HepG2 (cell line): ENCODE data around the gene RHBDD2. TPM values are rescaled to one million over a fixed set of nuclear protein-coding genes. Genes with fewer than 3 reads are reported as not detected.

Experiments
- ATF6 ChIP-seq: sonication (generic); formaldehyde crosslinking; conservative IDR thresholded peaks from 2 replicates; pipeline ENCODE4 v1.4.0; 2020; ENCODE audit warnings: missing genetic modification reagents
- MAF1 ChIP-seq: sonication (generic); formaldehyde crosslinking; IDR thresholded peaks from 2 replicates; pipeline ENCODE4 v1.5.0; 2020; ENCODE audit warnings: missing genetic modification reagents, borderline replicate concordance
- SOX13 ChIP-seq, 3 experiments: fragments of 450-650 bp in 1 of 3; sonication (generic) in 1 of 3; formaldehyde crosslinking in 1 of 3; IDR thresholded peaks in 2 of 3; conservative IDR thresholded peaks in 1 of 3; 2 replicates each; pipeline versions ENCODE4 v1.5.0 to v1.6.1; 2016 to 2020; ENCODE audit warnings: antibody characterized with exemption in 1 of 3, mild to moderate bottlenecking in 1 of 3, missing compliant biosample characterization in 1 of 3, missing genetic modification reagents in 1 of 3, moderate library complexity in 1 of 3
- SRSF1 ChIP-seq: fragments of 200-400 bp; formaldehyde crosslinking; optimal IDR thresholded peaks from 2 replicates; pipeline ENCODE3; 2017; ENCODE audit warnings: mild to moderate bottlenecking, low read depth, low read length, moderate library complexity
- TCF12 ChIP-seq, 2 experiments: fragments of 450-650 bp in 1 of 2; sonication (generic) in 1 of 2; formaldehyde crosslinking in 1 of 2; IDR thresholded peaks; 2 replicates each; pipeline versions ENCODE4 v1.6.1 to v1.8.0; 2017 to 2022; ENCODE audit warnings: antibody characterized with exemption in 1 of 2, mild to moderate bottlenecking in 1 of 2, missing genetic modification reagents in 1 of 2, moderate library complexity in 1 of 2
- USF2 ChIP-seq, 2 experiments: sonication (generic) in 1 of 2; formaldehyde crosslinking in 1 of 2; IDR thresholded peaks; 2 replicates each; pipeline versions ENCODE4 v1.5.1 to v1.6.1; 2011 to 2020; ENCODE audit warnings: borderline replicate concordance in 1 of 2, low read depth in 1 of 2, low read length in 1 of 2, mild to moderate bottlenecking in 1 of 2, missing genetic modification reagents in 1 of 2, moderate library complexity in 1 of 2
- ZNF362 ChIP-seq: sonication (generic); formaldehyde crosslinking; IDR thresholded peaks from 2 replicates; pipeline ENCODE4 v1.4.0; 2020; ENCODE audit warnings: missing genetic modification reagents, mild to moderate bottlenecking, borderline replicate concordance
- ZNF687 ChIP-seq: sonication (generic); formaldehyde crosslinking; IDR thresholded peaks from 2 replicates; pipeline ENCODE4 v1.5.1; 2020; ENCODE audit warnings: mild to moderate bottlenecking, missing genetic modification reagents, moderate library complexity
- ZNF713 ChIP-seq: sonication (generic); formaldehyde crosslinking; IDR thresholded peaks from 2 replicates; pipeline ENCODE4 v1.4.0; 2020; ENCODE audit warnings: mild to moderate bottlenecking, missing genetic modification reagents
- polyA plus RNA-seq, 8 experiments: library from polyadenylated mRNA; depleted of rRNA in 3 of 8; stranded (reverse) in 7 of 8; unstranded in 1 of 8; fragments of >200 nt; fragmentation: Illumina TruSeq in 4 of 8; extraction: Trizol in 4 of 8; gene quantifications; 2 replicates each; pipeline versions ENCODE4 v1.2.1 to v1.2.3, GENCODE V29; 2011 to 2016; ENCODE audit warnings: low read depth in 4 of 8, missing spikeins in 1 of 8, mixed read lengths in 1 of 8; ENCODE audit not compliant: insufficient read depth in 1 of 8
- total RNA-seq, 5 experiments: library from RNA; depleted of rRNA; stranded (reverse); fragments of >200 nt; fragmentation: Illumina TruSeq; extraction: Trizol; gene quantifications; 2 replicates each; pipeline ENCODE4 v1.2.3, GENCODE V29; 2016; ENCODE audit warnings: low read depth in 1 of 5
- TF ChIP-seq, protein P1 (sequence below), 2 experiments: sonication (generic) in 1 of 2; formaldehyde crosslinking in 1 of 2; IDR thresholded peaks; 2 replicates each; pipeline versions ENCODE4 v1.4.0 to v1.6.1; 2016 to 2020; ENCODE audit warnings: borderline replicate concordance in 1 of 2, low read depth in 1 of 2, mild to moderate bottlenecking in 1 of 2, missing genetic modification reagents in 1 of 2

RHBDD2 gene
- total and polyA plus RNA-seq, 2 of the 13 experiments (the other 11 are each of a cell fraction or from before 2014, with no cell fraction given): 23.1 to 26.4 TPM

DNA sequence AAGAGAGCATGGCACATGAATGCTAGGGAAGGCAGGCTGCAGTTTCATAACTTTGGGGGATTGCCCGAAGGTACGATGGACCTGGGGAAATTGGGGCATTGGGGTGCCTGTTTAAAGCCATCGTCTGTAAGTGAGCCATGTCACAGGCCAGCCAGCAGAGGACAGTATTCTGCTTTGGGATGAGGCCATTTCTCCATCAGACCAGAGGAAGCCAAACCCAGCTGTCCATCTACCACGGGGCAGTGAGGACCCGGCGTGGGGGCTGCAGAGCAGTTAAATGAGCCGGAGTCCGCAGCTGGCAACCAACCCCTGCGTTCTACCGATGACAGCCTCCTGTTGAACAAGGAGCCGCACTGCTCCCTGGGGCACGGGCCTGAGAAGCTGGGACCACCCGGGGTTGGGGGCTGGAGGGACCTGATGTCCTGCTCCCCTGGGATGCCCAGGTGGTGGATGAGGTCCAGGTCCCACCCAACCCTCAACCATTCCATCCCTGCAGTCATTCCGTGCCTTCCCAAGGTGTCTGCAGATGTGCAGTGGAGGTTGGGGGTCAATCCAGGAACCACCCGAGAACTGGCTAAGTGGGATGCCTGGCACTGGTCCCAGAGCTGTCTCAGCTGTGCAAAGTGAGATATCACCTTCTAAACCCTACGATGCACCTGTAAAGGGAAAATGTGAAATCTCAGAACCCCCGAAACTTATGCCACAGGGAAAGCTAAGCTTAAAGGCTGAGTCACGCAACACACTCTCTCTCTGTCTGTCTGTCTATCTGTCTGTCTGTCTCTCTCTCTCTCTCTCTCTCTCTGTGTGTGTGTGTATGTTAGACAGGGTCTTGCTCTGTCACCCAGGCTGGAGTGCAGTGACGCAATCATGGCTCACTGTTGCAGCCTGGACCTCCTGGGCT lies 12.1 kb upstream of the RHBDD2 start (continued):
- TF ChIP-seq ATF6 (CRISPR knock-in tag): no peak
- TF ChIP-seq ZNF687: peak; percentile 78
- TF ChIP-seq MAF1 (CRISPR knock-in tag): no peak
- no peak for TF ChIP-seq USF2 (IDR thresholded peaks at IDR 0.05; ENCODE audit: low read depth, low read length)
- TF ChIP-seq USF2 (CRISPR knock-in tag; IDR thresholded peaks at IDR 0.05; ENCODE audit: borderline replicate concordance): no peak
- no peak for TF ChIP-seq SOX13 (IDR thresholded peaks at IDR 0.05)
- TF ChIP-seq SOX13 (CRISPR knock-in tag; conservative IDR thresholded peaks at IDR 0.05 in 1 of 2, IDR thresholded peaks at IDR 0.05 in 1 of 2): peak in 1 of 2 experiments; percentile 12; a peak in 1 of 4 replicates
- TF ChIP-seq ZNF713 (CRISPR knock-in tag): 0 out of 2 replicates have a peak, but pooled peaks have one; percentile 73
- TF ChIP-seq TCF12 (IDR thresholded peaks at IDR 0.05): no peak
- TF ChIP-seq TCF12 (CRISPR knock-in tag; IDR thresholded peaks at IDR 0.05): no peak
- no peak for TF ChIP-seq ZNF362 (CRISPR knock-in tag)
- TF ChIP-seq SRSF1: no peak
- TF ChIP-seq, protein P1, sequence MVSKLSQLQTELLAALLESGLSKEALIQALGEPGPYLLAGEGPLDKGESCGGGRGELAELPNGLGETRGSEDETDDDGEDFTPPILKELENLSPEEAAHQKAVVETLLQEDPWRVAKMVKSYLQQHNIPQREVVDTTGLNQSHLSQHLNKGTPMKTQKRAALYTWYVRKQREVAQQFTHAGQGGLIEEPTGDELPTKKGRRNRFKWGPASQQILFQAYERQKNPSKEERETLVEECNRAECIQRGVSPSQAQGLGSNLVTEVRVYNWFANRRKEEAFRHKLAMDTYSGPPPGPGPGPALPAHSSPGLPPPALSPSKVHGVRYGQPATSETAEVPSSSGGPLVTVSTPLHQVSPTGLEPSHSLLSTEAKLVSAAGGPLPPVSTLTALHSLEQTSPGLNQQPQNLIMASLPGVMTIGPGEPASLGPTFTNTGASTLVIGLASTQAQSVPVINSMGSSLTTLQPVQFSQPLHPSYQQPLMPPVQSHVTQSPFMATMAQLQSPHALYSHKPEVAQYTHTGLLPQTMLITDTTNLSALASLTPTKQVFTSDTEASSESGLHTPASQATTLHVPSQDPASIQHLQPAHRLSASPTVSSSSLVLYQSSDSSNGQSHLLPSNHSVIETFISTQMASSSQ (IDR thresholded peaks at IDR 0.05; ENCODE audit: low read depth): no peak
- TF ChIP-seq, protein P1 (CRISPR knock-in tag; IDR thresholded peaks at IDR 0.05; ENCODE audit: borderline replicate concordance): no peak
